Esophagus muscularis mucosa (tissue), 4 donors: Measurements from ENCODE around the gene LRRTM4. TPM values are rescaled to one million over a fixed set of nuclear protein-coding genes. Genes with fewer than 3 reads are reported as not detected.

Experiments
- DNase-seq: peaks from one replicate; pipeline ENCODE4 v3.0.0-alpha.2; 2017; ENCODE audit errors: extremely low spot score
- H3K27ac ChIP-seq, 4 donors: fragments of 200-600 bp; sonication (generic); replicated peaks in 1 of 4; 1 replicate in 3 of 4; 2 replicates in 1 of 4; pipeline ENCODE4 v1.5.1; 2016 to 2019; ENCODE audit warnings: mild to moderate bottlenecking in 1 of 4
- H3K27me3 ChIP-seq, 4 donors: fragments of 200-600 bp; sonication (generic); one replicate each; pipeline versions ENCODE4 v1.5.1 to v1.6.0; 2016 to 2019
- H3K36me3 ChIP-seq, 4 donors: fragments of 200-600 bp; sonication (generic); one replicate each; pipeline ENCODE4 v1.5.1; 2016 to 2019
- H3K4me1 ChIP-seq, 4 donors: fragments of 200-600 bp; sonication (generic); one replicate each; pipeline ENCODE4 v1.5.1; 2016 to 2019
- H3K4me3 ChIP-seq, 4 donors: fragments of 200-600 bp; sonication (generic); 1 replicate in 2 of 4; 2 replicates in 2 of 4; pipeline ENCODE4 v1.5.1; 2016 to 2019; ENCODE audit warnings: mild to moderate bottlenecking in 4 of 4, moderate library complexity in 1 of 4
- H3K9me3 ChIP-seq, 4 donors: fragments of 200-600 bp; sonication (generic); 1 replicate in 3 of 4; 2 replicates in 1 of 4; pipeline ENCODE4 v1.5.1; 2016 to 2019
- EP300 ChIP-seq: sonication (generic); formaldehyde crosslinking; IDR thresholded peaks from one replicate; pipeline ENCODE4 v1.6.1; 2017; ENCODE audit warnings: antibody characterized with exemption
- POLR2A ChIP-seq: fragments of 450-650 bp; IDR thresholded peaks from one replicate; pipeline ENCODE4 v1.6.1; 2017; ENCODE audit warnings: antibody characterized with exemption, moderate library complexity, mild to moderate bottlenecking, low read depth
- POLR2AphosphoS5 ChIP-seq, 2 donors: sonication (generic); formaldehyde crosslinking; IDR thresholded peaks; one replicate each; pipeline ENCODE4 v1.6.1; 2017; ENCODE audit warnings: antibody characterized with exemption in 2 of 2
- WGBS: methylation state at CpG from one replicate; pipeline ENCODE4 v1.1.5; 2018; 5-methylcytosine and 5-hydroxymethylcytosine counted together
- intact Hi-C: fragments of 100-400 bp; cut with DNase I; formaldehyde crosslinking; loops from one replicate; pipeline ENCODE4 v1.15.1; 2023
- total RNA-seq, 4 donors: library from RNA; depleted of rRNA; stranded (reverse); fragments of >200 nt; gene quantifications; one replicate each; pipeline versions ENCODE4 v1.1.0 to v1.2.1, GENCODE V29; 2016
- TF ChIP-seq, protein P1 (sequence below), 3 experiments: fragments of 200-600 bp in 2 of 3; fragments of 450-650 bp in 1 of 3; sonication (generic) in 2 of 3; IDR thresholded peaks; one replicate each; pipeline ENCODE4 v1.5.1; 2017 to 2019; ENCODE audit warnings: antibody characterized with exemption in 3 of 3, mild to moderate bottlenecking in 2 of 3, moderate library complexity in 1 of 3

LRRTM4 gene
- total RNA-seq, 4 donors from 2014 or later: 0.17 to 0.97 (median 0.41) TPM

DNA sequence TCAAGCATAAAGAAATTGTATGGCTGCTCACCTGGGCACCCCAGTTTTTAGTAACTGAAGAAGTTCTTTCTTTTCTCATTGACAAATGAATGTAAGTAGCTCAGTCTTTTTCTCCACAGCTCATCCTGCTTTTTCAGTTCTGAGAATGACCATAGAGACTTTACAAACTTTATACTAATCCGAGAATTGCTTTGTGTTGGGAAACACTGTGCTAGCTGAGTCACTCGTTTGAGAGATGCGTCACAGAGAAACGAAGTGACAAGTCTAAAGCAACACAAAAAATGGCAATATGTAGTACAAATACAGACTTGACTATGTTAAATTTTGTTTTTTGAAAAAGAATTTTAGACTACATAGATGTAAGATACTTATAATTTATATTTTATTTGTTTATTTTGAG lies 9.0 kb downstream of the LRRTM4 start:
- H3K36me3 ChIP-seq: no peaks in the 10 kb centered on the region
- WGBS: 78% methylated on average over 4 of the region's 4 CpGs
- TF ChIP-seq POLR2A (no peak), EP300 (no peak), POLR2AphosphoS5 (IDR thresholded peaks at IDR 0.05) (no peak)
- TF ChIP-seq, protein P1, sequence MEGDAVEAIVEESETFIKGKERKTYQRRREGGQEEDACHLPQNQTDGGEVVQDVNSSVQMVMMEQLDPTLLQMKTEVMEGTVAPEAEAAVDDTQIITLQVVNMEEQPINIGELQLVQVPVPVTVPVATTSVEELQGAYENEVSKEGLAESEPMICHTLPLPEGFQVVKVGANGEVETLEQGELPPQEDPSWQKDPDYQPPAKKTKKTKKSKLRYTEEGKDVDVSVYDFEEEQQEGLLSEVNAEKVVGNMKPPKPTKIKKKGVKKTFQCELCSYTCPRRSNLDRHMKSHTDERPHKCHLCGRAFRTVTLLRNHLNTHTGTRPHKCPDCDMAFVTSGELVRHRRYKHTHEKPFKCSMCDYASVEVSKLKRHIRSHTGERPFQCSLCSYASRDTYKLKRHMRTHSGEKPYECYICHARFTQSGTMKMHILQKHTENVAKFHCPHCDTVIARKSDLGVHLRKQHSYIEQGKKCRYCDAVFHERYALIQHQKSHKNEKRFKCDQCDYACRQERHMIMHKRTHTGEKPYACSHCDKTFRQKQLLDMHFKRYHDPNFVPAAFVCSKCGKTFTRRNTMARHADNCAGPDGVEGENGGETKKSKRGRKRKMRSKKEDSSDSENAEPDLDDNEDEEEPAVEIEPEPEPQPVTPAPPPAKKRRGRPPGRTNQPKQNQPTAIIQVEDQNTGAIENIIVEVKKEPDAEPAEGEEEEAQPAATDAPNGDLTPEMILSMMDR (IDR thresholded peaks at IDR 0.05): no peak
- no peaks in the 10 kb centered on the region for H3K9me3 ChIP-seq
- no peak overlapping the region for H3K4me3 ChIP-seq
- no peak for DNase-seq
- no peaks in the 10 kb centered on the region for H3K4me1 ChIP-seq
- intact Hi-C loops: no loop called here
- H3K27me3 ChIP-seq: no peaks in the 10 kb centered on the region
- H3K27ac ChIP-seq: no peak overlapping the region

- no peak overlapping the region for H3K4me3 ChIP-seq
- intact Hi-C loops: no loop called here
- TF ChIP-seq EP300: no peak
- TF ChIP-seq POLR2A: no peak
- TF ChIP-seq, protein P1 (IDR thresholded peaks at IDR 0.05): no peak
- no peak for TF ChIP-seq POLR2AphosphoS5 (IDR thresholded peaks at IDR 0.05)
- H3K9me3 ChIP-seq: no peaks in the 10 kb centered on the region
- 45% methylated on average over 1 of the region's 1 CpG for WGBS
- DNase-seq: no peak
- no peak overlapping the region for H3K27ac ChIP-seq
- H3K4me1 ChIP-seq: no peaks in the 10 kb centered on the region
- no peaks in the 10 kb centered on the region for H3K27me3 ChIP-seq
- no peaks in the 10 kb centered on the region for H3K36me3 ChIP-seq
Measured at GRCh38 chr2:77512507-77512906, 9.7 kb downstream of the LRRTM4 start.

- no peak overlapping the region for H3K27ac ChIP-seq
- H3K4me3 ChIP-seq: no peak overlapping the region
- H3K27me3 ChIP-seq: no peaks in the 10 kb centered on the region
- no peaks in the 10 kb centered on the region for H3K4me1 ChIP-seq
- no peaks in the 10 kb centered on the region for H3K9me3 ChIP-seq
- 95% methylated on average over 1 of the region's 1 CpG for WGBS
- no peaks in the 10 kb centered on the region for H3K36me3 ChIP-seq
- no peak for DNase-seq
- TF ChIP-seq POLR2A (no peak), POLR2AphosphoS5 (IDR thresholded peaks at IDR 0.05) (no peak), EP300 (no peak)
- TF ChIP-seq, protein P1 (IDR thresholded peaks at IDR 0.05): no peak
- intact Hi-C loops: no loop called here
Measured at GRCh38 chr2:77508511-77508910, 13.7 kb downstream of the LRRTM4 start.

GRCh38 chr2:77507657-77508056 lies 14.5 kb downstream of the LRRTM4 start:
- intact Hi-C loops: no loop called here

GRCh38 chr2:77488141-77488540 lies 34.0 kb downstream of the LRRTM4 start:
- intact Hi-C loops: no loop called here
- Histone ChIP-seq H3K9me3 (no peaks in the 10 kb centered on the region), H3K36me3 (no peaks in the 10 kb centered on the region), H3K27ac (no peak overlapping the region), H3K4me1 (no peaks in the 10 kb centered on the region), H3K4me3 (no peak overlapping the region), H3K27me3 (no peaks in the 10 kb centered on the region)
- 80% methylated on average over 6 of the region's 7 CpGs for WGBS
- DNase-seq: no peak
- TF ChIP-seq POLR2AphosphoS5 (IDR thresholded peaks at IDR 0.05) (no peak), EP300 (no peak), POLR2A (no peak)
- TF ChIP-seq, protein P1 (IDR thresholded peaks at IDR 0.05): no peak

More at GRCh38 chr2:77507657-77508056, 14.5 kb downstream of the LRRTM4 start:
- H3K36me3 ChIP-seq: no peaks in the 10 kb centered on the region
- H3K4me3 ChIP-seq: no peak overlapping the region
- H3K27ac ChIP-seq: no peak overlapping the region
- 87% methylated on average over 6 of the region's 6 CpGs for WGBS
- TF ChIP-seq, protein P1 (IDR thresholded peaks at IDR 0.05): no peak
- TF ChIP-seq EP300: no peak
- no peak for TF ChIP-seq POLR2A
- TF ChIP-seq POLR2AphosphoS5 (IDR thresholded peaks at IDR 0.05): no peak
- H3K27me3 ChIP-seq: no peaks in the 10 kb centered on the region
- H3K9me3 ChIP-seq: no peaks in the 10 kb centered on the region
- no peak for DNase-seq
- H3K4me1 ChIP-seq: no peaks in the 10 kb centered on the region
